Measurements from ENCODE around the gene APBB3.
"Not testable (repeated sequence)": the region's sequence is repeated elsewhere in the genome, so short reads cannot be mapped to it uniquely, and the experiment has no call there.

Gene APBB3

GRCh38 chr5:140564196-140565023 lies at the start of gene APBB3, which contains the start of gene SLC35A4:
Gene APBB3, minus strand, starts transcription at chr5:140564598. Its CDS starts 353 bp downstream, at chr5:140564245.
Gene SLC35A4, plus strand, starts transcription at chr5:140564828. Its CDS starts 2,342 bp downstream, at chr5:140567170.
- DNase-seq (ENCODE audit: low read depth, low spot score): peak; percentile 99

DNA sequence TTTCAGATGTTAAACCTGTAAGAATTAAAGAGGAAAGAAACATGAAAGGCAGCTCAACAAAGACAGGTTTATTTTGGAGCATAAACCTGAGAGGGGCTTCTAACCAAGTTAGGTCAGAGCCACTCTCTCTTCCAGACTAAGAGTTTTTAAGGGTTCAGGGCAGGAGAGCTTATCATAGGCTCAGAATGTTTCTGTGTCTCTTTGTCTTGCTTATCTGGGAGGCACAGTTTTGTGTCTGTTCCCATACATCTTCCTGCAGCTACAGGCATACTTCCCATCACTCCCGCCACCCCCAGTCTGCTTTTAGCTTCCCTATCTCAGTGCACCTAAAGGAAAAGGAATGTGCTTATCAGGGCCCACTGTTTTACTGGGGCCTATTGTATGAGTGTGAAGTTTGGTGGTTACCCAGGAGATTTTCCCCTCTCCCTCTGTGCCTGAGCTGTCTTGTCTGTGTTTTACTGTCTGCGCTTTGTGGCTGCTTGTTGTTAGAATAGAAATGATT lies 46.7 kb upstream of the APBB3 start:
- no peak for DNase-seq (ENCODE audit: low read depth, low spot score)

- no peak for DNase-seq (ENCODE audit: low read depth, low spot score)
Measured at GRCh38 chr5:140609126-140609525, 44.7 kb upstream of the APBB3 start.

GRCh38 chr5:140608722-140609121 lies 44.3 kb upstream of the APBB3 start:
- no peak for DNase-seq (ENCODE audit: low read depth, low spot score)

- no peak for DNase-seq (ENCODE audit: low read depth, low spot score)
Measured at GRCh38 chr5:140607031-140607430, 42.6 kb upstream of the APBB3 start.

DNA sequence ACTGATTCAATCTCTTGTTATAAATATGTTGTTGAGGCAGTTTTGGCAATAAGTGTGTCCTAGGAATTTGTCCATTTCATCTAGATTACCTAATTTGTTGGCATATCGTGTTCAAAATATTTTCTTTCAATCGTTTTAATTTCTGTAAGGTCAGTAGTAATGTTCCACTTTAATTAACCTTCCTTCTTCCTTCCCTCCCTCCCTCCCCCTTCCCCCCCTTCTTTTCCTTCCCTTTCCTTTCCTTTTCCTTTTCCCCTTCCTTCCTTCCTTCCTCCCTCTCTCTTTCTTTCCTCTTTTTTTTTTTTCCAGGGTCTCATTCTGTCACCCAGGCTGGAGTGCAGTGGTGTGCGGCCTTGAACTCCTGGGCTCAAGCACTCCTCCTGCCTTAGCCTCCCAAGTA lies 41.5 kb upstream of the APBB3 start:
- DNase-seq (ENCODE audit: low read depth, low spot score): no peak

GRCh38 chr5:140603734-140604133 lies 39.3 kb upstream of the APBB3 start:
- DNase-seq (ENCODE audit: low read depth, low spot score): no peak

- not testable (repeated sequence) for DNase-seq (ENCODE audit: low read depth, low spot score)
Measured at GRCh38 chr5:140603446-140603698, 39.0 kb upstream of the APBB3 start.

DNA sequence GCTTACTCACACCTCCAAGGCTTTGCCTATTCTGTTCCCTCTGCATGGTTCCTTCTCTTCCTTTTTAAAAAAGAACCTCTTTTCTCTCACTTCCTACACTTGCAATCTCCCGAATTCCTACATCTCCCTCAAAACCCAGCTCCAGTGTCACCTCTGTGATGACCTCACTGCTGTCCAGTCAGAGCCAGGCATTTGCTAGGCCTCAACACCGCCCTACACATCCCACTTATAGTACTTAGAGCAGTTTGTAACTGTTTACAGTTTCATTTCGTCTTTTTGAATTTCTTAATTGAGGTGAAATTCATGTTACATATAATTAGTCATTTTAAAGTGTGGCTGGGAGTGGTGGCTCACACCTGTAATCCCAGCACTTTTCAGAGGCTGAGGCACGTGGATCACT lies 37.7 kb upstream of the APBB3 start:
- DNase-seq (ENCODE audit: low read depth, low spot score): no peak

DNA sequence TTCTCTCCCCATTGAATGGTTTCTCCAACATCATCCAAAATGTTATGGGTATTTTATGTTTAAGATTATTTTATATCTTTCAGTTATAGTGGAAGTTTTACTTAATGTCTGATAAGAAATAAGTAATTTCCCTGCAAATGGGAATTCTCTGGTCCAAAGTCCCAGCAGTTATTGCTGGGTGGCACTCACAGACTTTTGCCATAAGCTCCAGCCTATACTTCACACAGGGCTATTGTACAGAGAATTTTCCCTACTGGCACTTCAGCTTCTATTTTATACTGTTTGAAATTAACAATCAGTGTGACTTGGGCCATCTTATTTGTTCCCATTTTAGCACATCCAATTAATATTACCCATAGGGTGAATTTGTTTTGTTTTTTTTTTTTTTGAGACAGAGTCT lies 35.7 kb upstream of the APBB3 start:
- no peak for DNase-seq (ENCODE audit: low read depth, low spot score)

GRCh38 chr5:140598836-140599235 lies 34.4 kb upstream of the APBB3 start:
- no peak for DNase-seq (ENCODE audit: low read depth, low spot score)

- no peak for DNase-seq (ENCODE audit: low read depth, low spot score)
Measured at GRCh38 chr5:140596321-140596741, 31.9 kb upstream of the APBB3 start.

- no peak for DNase-seq (ENCODE audit: low read depth, low spot score)
Measured at GRCh38 chr5:140595538-140596300, 31.3 kb upstream of the APBB3 start.

DNA sequence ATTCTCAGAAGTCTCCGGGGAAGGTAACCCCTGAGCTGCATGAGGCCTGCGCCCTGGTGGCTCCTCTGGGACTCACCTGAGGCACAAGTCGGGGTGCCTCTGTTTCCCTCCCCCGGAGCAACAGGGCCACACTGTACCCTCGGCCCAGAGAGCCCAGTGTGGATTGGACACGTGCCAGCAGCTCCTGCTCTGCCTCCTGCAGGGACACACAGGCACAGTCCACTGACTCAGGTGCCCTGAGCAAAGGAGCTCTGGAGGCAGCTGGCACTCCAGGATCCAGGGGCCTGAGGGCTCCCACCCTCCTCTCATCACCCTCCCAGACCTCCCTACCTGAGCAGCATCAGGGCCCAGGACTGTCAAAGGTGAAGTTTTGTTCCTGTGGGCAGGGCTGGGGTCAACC lies 29.8 kb upstream of the APBB3 start:
- DNase-seq (ENCODE audit: low read depth, low spot score): no peak

DNA sequence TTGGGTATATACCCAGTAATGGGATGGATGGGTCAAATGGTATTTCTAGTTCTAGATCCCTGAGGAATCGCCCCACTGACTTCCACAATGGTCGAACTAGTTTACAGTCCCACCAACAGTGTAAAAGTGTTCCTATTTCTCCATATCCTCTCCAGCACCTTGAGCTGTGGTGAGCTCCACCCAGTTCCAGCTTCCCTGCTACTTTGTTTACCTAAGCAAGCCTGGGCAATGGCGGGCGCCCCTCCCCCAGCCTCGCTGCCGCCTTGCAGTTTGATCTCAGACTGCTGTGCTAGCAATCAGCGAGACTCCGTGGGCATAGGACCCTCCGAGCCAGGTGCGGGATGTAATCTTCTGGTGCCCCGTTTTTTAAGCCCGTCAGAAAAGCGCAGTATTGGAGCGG lies 28.7 kb upstream of the APBB3 start:
- not testable (repeated sequence) for DNase-seq (ENCODE audit: low read depth, low spot score)

GRCh38 chr5:140591747-140592372 lies 27.5 kb upstream of the APBB3 start:
- DNase-seq (ENCODE audit: low read depth, low spot score): no peak

DNA sequence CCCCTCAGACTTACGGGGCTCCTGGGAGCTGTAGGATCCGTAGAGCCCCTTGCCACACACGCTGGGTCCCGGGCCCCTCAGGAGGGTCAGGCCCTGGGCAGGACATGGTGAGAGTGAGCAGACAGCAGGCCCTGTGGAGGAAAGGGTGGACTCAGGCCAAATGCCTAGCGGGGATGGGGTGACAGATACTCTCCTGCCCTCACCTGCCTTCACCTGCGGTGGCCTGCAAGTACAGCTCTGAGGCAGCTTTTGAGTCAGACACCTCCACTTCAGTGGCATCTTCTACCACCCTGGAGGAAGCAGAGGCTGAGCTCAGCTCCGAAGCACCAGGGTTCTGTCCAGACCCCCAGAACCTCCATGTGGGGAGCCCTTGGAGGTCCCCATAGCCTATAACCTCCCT lies 26.5 kb upstream of the APBB3 start:
- no peak for DNase-seq (ENCODE audit: low read depth, low spot score)

DNA sequence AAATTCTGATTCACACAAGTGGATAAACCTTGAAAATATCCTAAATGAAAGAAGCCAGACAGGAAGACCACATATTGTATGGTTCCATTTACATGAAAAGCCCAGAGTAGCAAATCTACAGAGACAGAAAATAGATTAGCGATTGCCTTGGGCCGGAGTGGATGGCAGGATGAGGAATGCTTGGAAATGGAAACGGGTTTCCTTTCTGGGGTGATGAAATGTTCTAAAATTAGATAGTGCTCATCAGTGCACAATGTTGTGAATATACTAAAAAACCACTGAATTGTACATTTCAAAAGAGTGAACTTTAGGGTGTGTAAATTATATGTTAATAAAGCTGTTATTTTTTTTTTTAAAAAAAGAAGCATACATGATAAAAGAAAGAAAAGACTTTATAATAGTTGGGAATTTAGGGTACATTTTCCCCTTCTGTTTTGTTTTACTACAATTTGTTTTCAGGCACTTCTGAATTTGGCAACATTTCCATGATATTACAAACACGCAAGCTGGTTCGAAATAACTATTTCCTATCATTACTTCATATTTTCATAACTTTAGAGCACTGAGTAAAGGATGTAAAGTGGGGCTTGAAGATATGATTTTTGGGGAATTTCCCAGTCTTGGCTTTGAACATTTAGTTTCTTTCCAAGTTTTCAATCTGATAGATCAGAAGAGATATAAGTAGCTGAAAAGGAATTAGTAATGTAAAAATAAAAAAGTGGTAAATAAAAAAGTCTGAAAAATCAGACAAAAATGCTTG lies 24.1 kb upstream of the APBB3 start:
- DNase-seq (ENCODE audit: low read depth, low spot score): no peak

GRCh38 chr5:140587495-140587894 lies 23.1 kb upstream of the APBB3 start:
- no peak for DNase-seq (ENCODE audit: low read depth, low spot score)

DNA sequence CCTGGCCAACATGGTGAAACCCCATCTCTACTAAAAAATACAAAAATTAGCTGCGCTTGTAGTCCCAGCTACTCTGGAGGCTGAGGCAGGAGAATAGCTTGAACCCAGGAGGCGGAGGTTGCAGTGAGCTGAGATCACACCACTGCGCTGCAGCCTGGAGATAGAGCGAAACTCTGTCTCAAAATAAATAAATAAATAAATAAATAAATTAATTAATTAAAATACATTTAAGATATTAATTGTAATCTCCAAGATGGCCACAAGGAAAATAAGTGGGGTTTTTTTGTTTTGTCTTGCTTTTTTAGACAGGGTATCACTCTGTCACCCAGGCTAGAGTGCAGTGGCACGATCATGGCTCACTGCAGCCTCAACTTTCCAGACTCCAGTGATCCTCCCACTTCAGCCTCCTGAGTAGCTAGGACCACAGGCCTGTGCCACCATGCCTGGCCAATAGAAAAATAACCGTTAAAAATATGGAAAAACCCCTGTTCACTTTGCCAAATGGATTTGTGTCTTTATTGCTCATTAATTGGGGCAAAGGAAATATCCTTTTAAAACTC lies 14.9 kb upstream of the APBB3 start:
- DNase-seq (ENCODE audit: low read depth, low spot score): not testable (repeated sequence)

- no peak for DNase-seq (ENCODE audit: low read depth, low spot score)
Measured at GRCh38 chr5:140576776-140577201, 12.4 kb upstream of the APBB3 start.
